Ovary (tissue), 9 donors: ENCODE data around the gene PFDN1. TPM values are rescaled to one million over a fixed set of nuclear protein-coding genes. Genes with fewer than 3 reads are reported as not detected.

Source experiments
- DNase-seq, 5 donors: peaks; one replicate each; pipeline ENCODE4 v3.0.0-alpha.2; 2019 to 2020
- H3K27ac ChIP-seq, 2 donors: fragments of 200-600 bp; one replicate each; pipeline versions ENCODE4 v1.5.1 to v1.8.0; 2019 to 2022
- H3K27me3 ChIP-seq: fragments of 200-600 bp; one replicate; pipeline ENCODE4 v1.8.0; 2022
- H3K36me3 ChIP-seq: fragments of 200-600 bp; sonication (generic); one replicate; pipeline ENCODE4 v1.5.1; 2019
- H3K4me1 ChIP-seq: one replicate; pipeline ENCODE4 v1.8.1; 2013; ENCODE audit warnings: mild to moderate bottlenecking, moderate library complexity; ENCODE audit not compliant: insufficient read depth
- H3K4me3 ChIP-seq: fragments of 200-600 bp; sonication (generic); one replicate; pipeline ENCODE4 v1.5.1; 2017
- H3K9me3 ChIP-seq, 2 donors: fragments of 200-600 bp in 1 of 2; sonication (generic) in 1 of 2; one replicate each; pipeline versions ENCODE4 v1.5.1 to v1.8.1; 2013 to 2019; ENCODE audit warnings: mild to moderate bottlenecking in 1 of 2, moderate library complexity in 1 of 2
- EP300 ChIP-seq: sonication (generic); formaldehyde crosslinking; IDR thresholded peaks from one replicate; pipeline ENCODE4 v1.6.1; 2017; ENCODE audit warnings: antibody characterized with exemption
- POLR2A ChIP-seq: fragments of 450-650 bp; IDR thresholded peaks from one replicate; pipeline ENCODE4 v1.6.1; 2017; ENCODE audit warnings: antibody characterized with exemption, mild to moderate bottlenecking, moderate library complexity
- WGBS, 3 donors: extraction: QIAGEN DNeasy Blood & Tissue Kit in 1 of 3; methylation state at CpG; one replicate each; pipeline versions ENCODE4 v1.1.5 to v1.1.7; 2013 to 2017; 5-methylcytosine and 5-hydroxymethylcytosine counted together
- intact Hi-C, 4 donors: fragments of 100-400 bp; cut with DNase I; formaldehyde crosslinking; loops; one replicate each; pipeline versions ENCODE4 v1.11.0 to v1.15.1; 2022 to 2023
- polyA plus RNA-seq, 2 donors: library from polyadenylated mRNA; stranded (reverse); fragments of 200-250 nt in 1 of 2; fragments of 350-450 nt in 1 of 2; fragmentation: Illumina TruSeq in 1 of 2; extraction: RNeasy Lipid Tissue Mini Kit (QIAGEN cat#74804) in 1 of 2; gene quantifications; one replicate each; pipeline ENCODE4 v1.2.3, GENCODE V29; 2013 to 2014
- total RNA-seq, 7 donors: library from RNA; depleted of rRNA in 2 of 7; stranded (reverse); fragments of >200 nt in 2 of 7; fragmentation: NEBNext Ultra II Directional in 3 of 7; extraction: Animal tissue kit (Norgen Biotek cat#: 25700) in 3 of 7; gene quantifications; one replicate each; pipeline versions ENCODE4 v1.1.0 to v1.2.4, GENCODE V29; 2016 to 2023
- TF ChIP-seq, protein P1 (sequence below), 3 donors: fragments of 450-650 bp in 2 of 3; fragments of 200-600 bp in 1 of 3; IDR thresholded peaks; one replicate each; pipeline versions ENCODE4 v1.5.1 to v1.8.0; 2016 to 2022; ENCODE audit warnings: antibody characterized with exemption in 3 of 3, mild to moderate bottlenecking in 1 of 3
- donor health status: DM: no; HTN: no; CAD: no; lungs with moderate emphysema.
- donor health status: DM: no; HTN: no; CAD: no.
- donor health status: Bipolar disorder and iron deficiency.
- donor health status: DM: yes; HTN: yes; CAD: no.
- donor health status: DM: no; HTN: no; CAD: no.
- donor health status: DM: yes; HTN: yes; CAD: no.

PFDN1 gene
- total and polyA plus RNA-seq, 9 donors = 27.4 to 113 (median 35.3) TPM

- H3K36me3 ChIP-seq = no peaks in the 10 kb centered on the region
- DNase-seq = no peak
- H3K4me3 ChIP-seq = no peak overlapping the region
- WGBS, 3 donors = 93 to 96% (median 94%) methylated on average over 3 of the region's 3 CpGs
- no peaks in the 10 kb centered on the region for H3K27me3 ChIP-seq
- no peak overlapping the region for H3K27ac ChIP-seq
- no peaks in the 10 kb centered on the region for H3K4me1 ChIP-seq
- intact Hi-C loops = no loop called here
- TF ChIP-seq POLR2A (no peak), EP300 (no peak)
- TF ChIP-seq, protein P1, sequence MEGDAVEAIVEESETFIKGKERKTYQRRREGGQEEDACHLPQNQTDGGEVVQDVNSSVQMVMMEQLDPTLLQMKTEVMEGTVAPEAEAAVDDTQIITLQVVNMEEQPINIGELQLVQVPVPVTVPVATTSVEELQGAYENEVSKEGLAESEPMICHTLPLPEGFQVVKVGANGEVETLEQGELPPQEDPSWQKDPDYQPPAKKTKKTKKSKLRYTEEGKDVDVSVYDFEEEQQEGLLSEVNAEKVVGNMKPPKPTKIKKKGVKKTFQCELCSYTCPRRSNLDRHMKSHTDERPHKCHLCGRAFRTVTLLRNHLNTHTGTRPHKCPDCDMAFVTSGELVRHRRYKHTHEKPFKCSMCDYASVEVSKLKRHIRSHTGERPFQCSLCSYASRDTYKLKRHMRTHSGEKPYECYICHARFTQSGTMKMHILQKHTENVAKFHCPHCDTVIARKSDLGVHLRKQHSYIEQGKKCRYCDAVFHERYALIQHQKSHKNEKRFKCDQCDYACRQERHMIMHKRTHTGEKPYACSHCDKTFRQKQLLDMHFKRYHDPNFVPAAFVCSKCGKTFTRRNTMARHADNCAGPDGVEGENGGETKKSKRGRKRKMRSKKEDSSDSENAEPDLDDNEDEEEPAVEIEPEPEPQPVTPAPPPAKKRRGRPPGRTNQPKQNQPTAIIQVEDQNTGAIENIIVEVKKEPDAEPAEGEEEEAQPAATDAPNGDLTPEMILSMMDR (IDR thresholded peaks at IDR 0.05) = no peak
- H3K9me3 ChIP-seq = no peaks in the 10 kb centered on the region
Observed at GRCh38 chr5:140224658-140225057, 78.2 kb downstream of the PFDN1 start.

DNA sequence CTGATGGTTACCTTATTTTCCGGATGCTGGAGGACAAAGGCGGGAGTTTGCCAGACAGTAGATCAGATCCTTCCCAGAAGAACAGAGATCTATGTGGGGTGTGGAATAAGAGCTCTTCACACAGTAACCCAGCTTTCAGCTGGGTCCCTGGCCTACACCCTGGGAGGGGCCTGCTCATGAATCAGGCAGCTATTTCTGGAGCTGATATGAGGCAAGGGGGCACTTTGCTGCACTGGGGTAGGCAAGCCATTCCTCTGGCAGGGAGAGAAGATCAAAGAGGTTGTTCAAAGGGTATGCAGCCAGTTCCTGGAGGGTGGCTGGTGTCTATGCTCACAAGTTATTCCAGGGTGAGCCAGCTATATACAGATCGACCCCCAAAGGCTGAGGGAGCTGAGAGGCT, 79.3 kb downstream of the PFDN1 start:
- Histone ChIP-seq H3K27ac (no peak overlapping the region), H3K4me1 (no peaks in the 10 kb centered on the region), H3K36me3 (no peaks in the 10 kb centered on the region), H3K9me3 (no peaks in the 10 kb centered on the region), H3K4me3 (no peak overlapping the region), H3K27me3 (no peaks in the 10 kb centered on the region)
- 84 to 87% (median 85%) methylated on average over 3 of the region's 3 CpGs for WGBS, 3 donors
- no peak for DNase-seq
- intact Hi-C loops = no loop called here
- TF ChIP-seq EP300 (no peak), POLR2A (no peak)
- TF ChIP-seq, protein P1 (IDR thresholded peaks at IDR 0.05) = no peak

- Histone ChIP-seq H3K27me3 (no peaks in the 10 kb centered on the region), H3K4me3 (no peak overlapping the region), H3K27ac (no peak overlapping the region), H3K4me1 (no peaks in the 10 kb centered on the region), H3K36me3 (no peaks in the 10 kb centered on the region), H3K9me3 (no peaks in the 10 kb centered on the region)
- intact Hi-C loops = no loop called here
- TF ChIP-seq POLR2A = no peak
- TF ChIP-seq, protein P1 (IDR thresholded peaks at IDR 0.05) = no peak
- TF ChIP-seq EP300 = no peak
- WGBS, 3 donors = 88 to 95% (median 91%) methylated on average over 1 of the region's 1 CpG
- DNase-seq = no peak
Observed at GRCh38 chr5:140222416-140222815, 80.5 kb downstream of the PFDN1 start.

DNA sequence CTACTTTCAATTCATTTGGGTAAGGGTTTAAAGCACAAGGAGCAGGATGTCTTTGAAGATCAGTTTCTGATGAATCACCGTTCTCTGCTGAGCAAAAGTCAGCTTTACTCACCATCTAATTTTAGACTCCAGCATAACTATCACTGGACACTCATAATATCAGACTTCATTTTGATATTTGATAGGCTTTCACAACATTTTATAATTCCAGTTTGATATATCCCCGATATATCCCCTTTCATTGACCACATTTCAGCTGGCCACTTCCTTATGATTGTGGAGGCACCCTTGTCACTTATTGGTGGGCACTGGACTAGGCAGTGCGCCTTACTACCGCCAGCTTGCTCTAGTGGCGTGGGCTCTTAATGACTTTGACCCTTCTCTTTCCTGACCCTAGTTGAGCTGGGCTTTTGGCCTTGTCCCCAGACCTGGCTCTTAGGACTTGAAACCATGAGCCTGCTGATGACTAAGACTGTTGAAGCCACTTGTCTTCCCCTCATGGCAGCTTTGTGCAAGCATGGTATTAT, 81.1 kb downstream of the PFDN1 start:
- DNase-seq = no peak
- Histone ChIP-seq H3K27me3 (no peaks in the 10 kb centered on the region), H3K36me3 (no peaks in the 10 kb centered on the region), H3K27ac (no peak overlapping the region), H3K4me3 (no peak overlapping the region), H3K9me3 (no peaks in the 10 kb centered on the region), H3K4me1 (no peaks in the 10 kb centered on the region)
- WGBS, 3 donors = 77 to 89% (median 85%) methylated on average over 5 of the region's 5 CpGs
- no peak for TF ChIP-seq EP300
- TF ChIP-seq POLR2A = no peak
- TF ChIP-seq, protein P1 (IDR thresholded peaks at IDR 0.05) = no peak
- intact Hi-C loops = no loop called here
